C4-2B (cell line): Measurements from ENCODE around the gene SERTM2.

Experiments used
- CTCF ChIP-seq: fragments of 450-650 bp; conservative IDR thresholded peaks from 2 replicates; pipeline ENCODE4 v1.5.1; 2017; ENCODE audit warnings: mild to moderate bottlenecking
- ZFX ChIP-seq: fragments of 450-650 bp; IDR thresholded peaks from 2 replicates; pipeline ENCODE4 v1.6.1; 2017

GRCh38 chrX:111481896-111482295 is 29.5 kb upstream of the SERTM2 start:
- no peak for TF ChIP-seq CTCF
- TF ChIP-seq ZFX, result no peak
